ENCODE measurements around the gene ZNF217.
"Not testable (repeated sequence)": the region's sequence is repeated elsewhere in the genome, so short reads cannot be mapped to it uniquely, and the experiment has no call there.

DNA sequence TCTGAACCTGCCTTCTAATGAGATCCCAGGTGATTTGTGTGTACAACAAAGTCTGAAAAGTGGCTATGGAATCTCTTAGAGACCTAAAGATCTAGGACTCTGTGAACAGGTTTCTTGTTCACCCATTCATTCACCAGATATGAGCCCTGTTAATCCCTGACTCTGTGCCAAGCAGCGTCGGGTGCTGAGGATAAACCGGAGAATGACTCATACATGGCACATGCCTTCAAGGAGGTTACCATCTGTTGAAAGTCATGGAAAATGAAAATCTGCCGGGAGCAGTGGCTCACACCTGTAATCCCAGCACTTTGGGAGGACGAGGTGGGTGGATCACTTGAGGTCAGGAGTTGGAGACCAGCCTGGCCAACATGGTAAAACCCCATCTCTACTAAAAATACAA lies 72.2 kb downstream of the ZNF217 start:
- TF ChIP-seq CTCF, POLR2A (IDR thresholded peaks at IDR 0.05): not testable (repeated sequence)

Data from body of pancreas (tissue), 4 donors.